HG03025 (cell line): ENCODE results near the gene SOX5.
"Not testable (repeated sequence)": the region's sequence is repeated elsewhere in the genome, so short reads cannot be mapped to it uniquely, and the experiment has no call there.

Experiments used
- ATAC-seq: cut with Tn5 transposase; IDR thresholded peaks from one replicate; pipeline ENCODE4 v1.9.1; 2021; ENCODE audit warnings: mild to moderate bottlenecking, moderate library complexity; ENCODE audit not compliant: unreplicated experiment, low FRiP score

The SOX5 gene

GRCh38 chr12:23851602-23852001, 97.9 kb downstream of the SOX5 start:
- no peak for ATAC-seq

GRCh38 chr12:23847857-23848256, 101.6 kb downstream of the SOX5 start:
- no peak for ATAC-seq

GRCh38 chr12:23843958-23844357, 105.5 kb downstream of the SOX5 start:
- no peak for ATAC-seq

- no peak for ATAC-seq
Measured at GRCh38 chr12:23834076-23834475, 115.4 kb downstream of the SOX5 start.

- ATAC-seq = no peak
Measured at GRCh38 chr12:23831739-23832138, 117.7 kb downstream of the SOX5 start.

GRCh38 chr12:23830210-23830609, 119.3 kb downstream of the SOX5 start:
- ATAC-seq = no peak

GRCh38 chr12:23827353-23827752, 122.1 kb downstream of the SOX5 start:
- no peak for ATAC-seq

GRCh38 chr12:23825124-23825523, 124.3 kb downstream of the SOX5 start:
- not testable (repeated sequence) for ATAC-seq

- ATAC-seq = no peak
Measured at GRCh38 chr12:23824358-23824757, 125.1 kb downstream of the SOX5 start.

GRCh38 chr12:23822883-23823282, 126.6 kb downstream of the SOX5 start:
- ATAC-seq = not testable (repeated sequence)

- no peak for ATAC-seq
Measured at GRCh38 chr12:23817345-23817744, 132.1 kb downstream of the SOX5 start.

- ATAC-seq = no peak
Measured at GRCh38 chr12:23816394-23816851, 133.0 kb downstream of the SOX5 start.

GRCh38 chr12:23815810-23816209, 133.7 kb downstream of the SOX5 start:
- no peak for ATAC-seq

- no peak for ATAC-seq
Measured at GRCh38 chr12:23813206-23813605, 136.3 kb downstream of the SOX5 start.

GRCh38 chr12:23810329-23810902, 139.1 kb downstream of the SOX5 start:
- ATAC-seq = no peak

- ATAC-seq = no peak
Measured at GRCh38 chr12:23803540-23803939, 145.9 kb downstream of the SOX5 start.

GRCh38 chr12:23795494-23795893, 154.0 kb downstream of the SOX5 start:
- no peak for ATAC-seq

GRCh38 chr12:23781118-23781517, 168.4 kb downstream of the SOX5 start:
- no peak for ATAC-seq

GRCh38 chr12:23775208-23775607, 174.3 kb downstream of the SOX5 start:
- ATAC-seq = no peak

GRCh38 chr12:23771240-23771949, 178.1 kb downstream of the SOX5 start:
- no peak for ATAC-seq

GRCh38 chr12:23770202-23770938, 179.1 kb downstream of the SOX5 start:
- no peak for ATAC-seq

- ATAC-seq = no peak
Measured at GRCh38 chr12:23767834-23768233, 181.6 kb downstream of the SOX5 start.
